Coronary artery (tissue), 2 donors: Measurements from ENCODE around the gene OR13J1.
A peak's percentile ranks its signal among the peaks of the same experiment; 100 is the strongest.

Source experiments
- DNase-seq: peaks from one replicate; pipeline ENCODE4 v3.0.0-alpha.2; 2017; ENCODE audit warnings: low spot score
- H3K27ac ChIP-seq, 2 donors: fragments of 200-600 bp; sonication (generic); one replicate each; pipeline ENCODE4 v1.5.1; 2016 to 2019
- H3K4me3 ChIP-seq: fragments of 200-600 bp; sonication (generic); 2 replicates; pipeline ENCODE4 v1.5.1; 2016; ENCODE audit warnings: mild to moderate bottlenecking, moderate library complexity
- TF ChIP-seq, protein P1 (sequence below): fragments of 200-600 bp; sonication (generic); IDR thresholded peaks from one replicate; pipeline ENCODE4 v1.5.1; 2019; ENCODE audit warnings: antibody characterized with exemption

OR13J1 gene

DNA sequence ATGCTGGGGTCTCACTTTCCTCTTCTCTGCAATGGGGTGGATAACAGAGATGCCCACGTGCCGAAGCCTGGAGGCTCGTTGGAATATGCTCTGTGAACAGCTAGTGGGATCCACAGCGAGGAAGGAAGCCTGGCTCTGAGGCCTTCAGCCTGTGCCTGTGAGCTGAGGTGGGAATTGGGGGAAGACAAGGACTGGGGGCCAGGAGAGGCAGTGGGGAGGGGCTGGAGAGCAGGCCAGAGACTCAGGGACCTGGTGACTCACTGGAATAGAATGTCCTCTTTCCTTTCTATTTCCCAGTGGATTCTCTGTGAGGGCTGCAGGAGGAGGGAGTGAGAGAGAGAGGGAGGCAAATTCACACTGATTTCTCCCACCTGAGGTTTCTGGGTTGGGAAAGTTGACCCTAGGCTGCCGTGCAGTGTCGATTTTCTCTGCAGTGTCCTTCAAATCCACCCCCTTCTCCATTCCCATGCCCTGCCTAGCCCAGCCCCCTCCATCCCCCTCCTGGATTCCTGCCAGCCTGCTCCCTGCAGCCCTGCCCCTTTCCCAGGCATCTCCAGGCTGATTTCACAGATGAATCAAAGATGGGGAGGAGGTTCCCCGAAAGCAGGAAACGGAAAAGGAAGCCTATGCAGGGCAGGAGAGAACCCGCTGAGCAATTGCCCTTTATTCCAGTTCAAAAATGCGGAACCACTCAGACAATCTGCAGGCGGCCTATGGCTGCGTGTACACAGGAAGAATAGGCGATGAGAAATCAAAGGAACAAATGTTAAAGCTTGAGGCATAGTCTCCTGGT lies 37.7 kb upstream of the OR13J1 start:
- Histone ChIP-seq H3K4me3 (peak overlapping the region; percentile 73), H3K27ac (peak overlapping the region; percentile 95 to 99)
- TF ChIP-seq, protein P1, sequence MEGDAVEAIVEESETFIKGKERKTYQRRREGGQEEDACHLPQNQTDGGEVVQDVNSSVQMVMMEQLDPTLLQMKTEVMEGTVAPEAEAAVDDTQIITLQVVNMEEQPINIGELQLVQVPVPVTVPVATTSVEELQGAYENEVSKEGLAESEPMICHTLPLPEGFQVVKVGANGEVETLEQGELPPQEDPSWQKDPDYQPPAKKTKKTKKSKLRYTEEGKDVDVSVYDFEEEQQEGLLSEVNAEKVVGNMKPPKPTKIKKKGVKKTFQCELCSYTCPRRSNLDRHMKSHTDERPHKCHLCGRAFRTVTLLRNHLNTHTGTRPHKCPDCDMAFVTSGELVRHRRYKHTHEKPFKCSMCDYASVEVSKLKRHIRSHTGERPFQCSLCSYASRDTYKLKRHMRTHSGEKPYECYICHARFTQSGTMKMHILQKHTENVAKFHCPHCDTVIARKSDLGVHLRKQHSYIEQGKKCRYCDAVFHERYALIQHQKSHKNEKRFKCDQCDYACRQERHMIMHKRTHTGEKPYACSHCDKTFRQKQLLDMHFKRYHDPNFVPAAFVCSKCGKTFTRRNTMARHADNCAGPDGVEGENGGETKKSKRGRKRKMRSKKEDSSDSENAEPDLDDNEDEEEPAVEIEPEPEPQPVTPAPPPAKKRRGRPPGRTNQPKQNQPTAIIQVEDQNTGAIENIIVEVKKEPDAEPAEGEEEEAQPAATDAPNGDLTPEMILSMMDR = no peak
- peak; percentile 90 for DNase-seq

GRCh38 chr9:35906923-35907699 lies 36.9 kb upstream of the OR13J1 start:
- Histone ChIP-seq H3K27ac (peak overlapping the region; percentile 95 to 99), H3K4me3 (peak overlapping the region; percentile 73)
- DNase-seq = peak; percentile 87
- TF ChIP-seq, protein P1 = no peak

DNA sequence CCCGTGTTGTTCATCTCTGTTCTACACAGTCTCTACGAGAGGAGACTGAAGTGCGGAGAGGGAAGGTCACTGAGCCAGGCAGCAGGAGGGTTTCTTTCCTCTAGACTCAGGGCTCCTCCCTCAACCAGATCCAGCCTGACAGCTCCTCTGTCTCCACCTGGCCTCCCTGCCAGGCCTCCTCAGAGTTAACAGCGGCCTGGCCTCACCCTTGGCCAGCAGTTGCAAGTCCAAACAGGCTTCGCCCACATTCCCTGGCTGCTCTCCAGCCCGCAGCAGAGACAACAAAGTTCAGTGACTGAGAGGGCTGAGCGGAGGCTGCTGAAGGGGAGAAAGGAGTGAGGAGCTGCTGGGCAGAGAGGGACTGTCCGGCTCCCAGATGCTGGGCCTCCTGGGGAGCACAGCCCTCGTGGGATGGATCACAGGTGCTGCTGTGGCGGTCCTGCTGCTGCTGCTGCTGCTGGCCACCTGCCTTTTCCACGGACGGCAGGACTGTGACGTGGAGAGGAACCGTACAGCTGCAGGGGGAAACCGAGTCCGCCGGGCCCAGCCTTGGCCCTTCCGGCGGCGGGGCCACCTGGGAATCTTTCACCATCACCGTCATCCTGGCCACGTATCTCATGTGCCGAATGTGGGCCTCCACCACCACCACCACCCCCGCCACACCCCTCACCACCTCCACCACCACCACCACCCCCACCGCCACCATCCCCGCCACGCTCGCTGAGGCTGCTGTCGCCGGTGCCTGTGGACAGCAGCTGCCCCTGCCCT lies 35.9 kb upstream of the OR13J1 start, which contains the start of gene HRCT1:
HRCT1 (plus strand) TSS at position 291 of the 768 bp plus-strand sequence; CDS start at position 377, 86 bp downstream.
- Histone ChIP-seq H3K4me3 (peak within 1 kb of the TSS; percentile 73), H3K27ac (peak within 1 kb of the TSS; percentile 95 to 99)
- DNase-seq = peak; percentile 94
- TF ChIP-seq, protein P1 = no peak

GRCh38 chr9:35905051-35905781 lies 35.0 kb upstream of the OR13J1 start:
- peak overlapping the region; percentile 95 to 99 for H3K27ac ChIP-seq
- peak overlapping the region; percentile 73 for H3K4me3 ChIP-seq
- TF ChIP-seq, protein P1 = no peak
- peak; percentile 75 for DNase-seq

GRCh38 chr9:35904338-35904737 lies 34.1 kb upstream of the OR13J1 start:
- peak; percentile 72 for DNase-seq
- Histone ChIP-seq H3K4me3 (no peak overlapping the region), H3K27ac (peak overlapping the region; percentile 95 to 99)
- TF ChIP-seq, protein P1 = no peak

DNA sequence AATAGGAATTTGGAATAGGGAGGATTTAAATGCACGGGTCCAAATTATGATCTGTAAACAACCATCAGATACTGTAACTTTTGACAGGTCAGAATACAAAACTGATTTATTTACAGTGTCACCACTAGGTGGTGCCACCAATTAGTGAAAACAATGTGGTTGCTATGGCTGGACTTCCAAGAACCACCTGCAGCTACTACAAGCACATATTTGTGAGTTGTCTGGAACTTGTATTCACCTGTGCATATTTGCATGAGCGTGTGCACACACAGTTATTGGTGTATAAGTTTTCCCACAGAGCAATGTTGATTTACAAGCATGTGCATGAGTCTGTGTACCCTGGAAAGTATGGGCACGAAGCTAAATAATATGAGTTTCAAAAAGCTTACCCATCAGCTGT lies 32.8 kb upstream of the OR13J1 start:
- Histone ChIP-seq H3K27ac (no peak overlapping the region), H3K4me3 (no peak overlapping the region)
- DNase-seq = no peak
- TF ChIP-seq, protein P1 = peak; percentile 57
